HG02759 (cell line): ENCODE results near the gene RNFT1.
"Not testable (repeated sequence)": the region's sequence is repeated elsewhere in the genome, so short reads cannot be mapped to it uniquely, and the experiment has no call there.

ENCODE experiments used
- ATAC-seq: cut with Tn5 transposase; IDR thresholded peaks from one replicate; pipeline ENCODE4 v1.9.1; 2021; ENCODE audit warnings: mild to moderate bottlenecking, moderate library complexity; ENCODE audit not compliant: unreplicated experiment

The RNFT1 gene, protein sequence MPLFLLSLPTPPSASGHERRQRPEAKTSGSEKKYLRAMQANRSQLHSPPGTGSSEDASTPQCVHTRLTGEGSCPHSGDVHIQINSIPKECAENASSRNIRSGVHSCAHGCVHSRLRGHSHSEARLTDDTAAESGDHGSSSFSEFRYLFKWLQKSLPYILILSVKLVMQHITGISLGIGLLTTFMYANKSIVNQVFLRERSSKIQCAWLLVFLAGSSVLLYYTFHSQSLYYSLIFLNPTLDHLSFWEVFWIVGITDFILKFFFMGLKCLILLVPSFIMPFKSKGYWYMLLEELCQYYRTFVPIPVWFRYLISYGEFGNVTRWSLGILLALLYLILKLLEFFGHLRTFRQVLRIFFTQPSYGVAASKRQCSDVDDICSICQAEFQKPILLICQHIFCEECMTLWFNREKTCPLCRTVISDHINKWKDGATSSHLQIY

DNA sequence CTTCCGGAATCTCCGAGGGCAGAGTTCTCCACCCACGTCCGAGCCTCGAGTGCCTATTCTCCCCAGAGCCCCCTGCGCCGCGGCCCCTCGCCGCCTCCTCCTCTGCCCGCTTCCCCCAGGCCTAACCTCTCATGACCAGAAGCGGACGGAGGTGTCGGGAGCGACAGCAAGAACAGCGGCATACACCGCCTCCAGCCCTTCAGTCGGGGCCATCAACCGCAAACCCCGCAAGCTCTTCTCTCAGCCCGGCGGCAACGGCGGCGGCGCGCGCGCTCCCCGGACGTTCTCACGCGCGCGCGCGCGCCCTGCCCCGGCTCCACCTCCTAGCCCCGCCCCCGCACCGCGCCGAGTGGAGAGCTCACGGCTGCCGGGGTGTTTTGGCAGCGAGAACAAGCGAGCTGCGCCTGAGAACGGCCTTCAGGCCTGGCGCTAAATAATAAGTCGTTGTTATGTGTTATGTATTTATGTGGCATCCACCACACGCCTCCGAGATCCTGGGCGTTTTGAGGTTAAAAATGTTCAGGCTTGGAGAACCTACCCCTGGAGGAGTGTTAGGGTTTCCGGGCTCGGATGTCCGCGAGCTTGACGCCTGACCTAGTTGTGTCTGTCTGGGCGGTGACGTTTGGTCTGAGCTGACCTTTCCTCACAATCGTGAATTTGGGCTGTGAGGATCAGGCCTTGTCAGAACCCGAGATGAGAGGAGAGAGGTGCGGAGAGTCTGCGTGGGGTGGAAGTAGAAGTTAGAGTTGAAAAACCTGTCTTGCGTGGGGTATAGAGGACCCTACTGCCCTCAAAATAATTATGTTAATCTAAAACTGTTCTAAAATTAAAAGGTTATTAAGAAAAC lies at the start of gene RNFT1:
Gene RNFT1 (minus strand): TSS at position 259 of the 847 bp plus-strand sequence. CDS start 77 bp downstream, at position 182.
- peak; percentile 90 for ATAC-seq

- not testable (repeated sequence) for ATAC-seq
Observed at GRCh38 chr17:60009326-60009725, 44.8 kb upstream of the RNFT1 start.

DNA sequence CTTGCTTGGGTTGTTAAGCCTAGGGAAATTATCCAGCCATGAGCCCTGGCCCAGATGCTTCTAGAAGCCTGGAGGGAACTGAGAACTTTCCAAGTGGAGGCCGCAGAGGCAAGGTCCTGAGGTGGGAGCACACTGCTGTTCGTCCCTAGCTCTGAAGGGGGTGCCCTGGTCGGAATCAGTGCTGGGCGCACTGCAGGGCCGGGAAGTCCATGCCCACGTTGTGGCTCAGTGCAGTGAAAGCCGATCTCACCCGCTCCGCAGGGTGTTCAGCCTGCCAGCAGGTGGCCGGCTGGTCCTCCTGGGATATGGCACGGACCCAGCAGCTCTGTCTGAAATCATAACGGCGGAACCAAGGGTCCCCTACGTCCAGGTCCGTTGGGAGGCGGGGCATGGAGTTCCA lies 43.8 kb upstream of the RNFT1 start:
- not testable (repeated sequence) for ATAC-seq

- ATAC-seq: no peak
Observed at GRCh38 chr17:60006160-60006559, 41.6 kb upstream of the RNFT1 start.

DNA sequence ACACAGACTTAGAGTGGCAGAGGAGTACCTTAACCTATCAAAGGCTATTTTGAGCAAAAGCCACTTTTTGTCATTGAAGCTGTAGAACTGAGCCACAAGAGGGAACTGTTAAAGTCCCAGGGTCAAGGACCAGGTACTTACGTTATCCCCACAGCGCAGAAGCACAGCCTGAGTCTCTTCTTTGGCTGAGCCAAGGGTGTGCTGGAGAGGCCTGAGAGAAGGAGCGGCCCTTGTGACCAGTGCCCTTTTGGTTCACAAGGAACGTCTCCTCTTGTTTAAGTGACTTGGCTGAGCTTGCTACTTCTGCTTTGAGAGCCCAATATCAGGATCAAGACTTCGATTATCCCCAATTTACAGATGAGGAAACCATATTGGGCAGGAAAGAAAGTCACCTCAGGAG lies 40.0 kb upstream of the RNFT1 start:
- not testable (repeated sequence) for ATAC-seq

- ATAC-seq: not testable (repeated sequence)
Observed at GRCh38 chr17:60002405-60002804, 37.9 kb upstream of the RNFT1 start.

DNA sequence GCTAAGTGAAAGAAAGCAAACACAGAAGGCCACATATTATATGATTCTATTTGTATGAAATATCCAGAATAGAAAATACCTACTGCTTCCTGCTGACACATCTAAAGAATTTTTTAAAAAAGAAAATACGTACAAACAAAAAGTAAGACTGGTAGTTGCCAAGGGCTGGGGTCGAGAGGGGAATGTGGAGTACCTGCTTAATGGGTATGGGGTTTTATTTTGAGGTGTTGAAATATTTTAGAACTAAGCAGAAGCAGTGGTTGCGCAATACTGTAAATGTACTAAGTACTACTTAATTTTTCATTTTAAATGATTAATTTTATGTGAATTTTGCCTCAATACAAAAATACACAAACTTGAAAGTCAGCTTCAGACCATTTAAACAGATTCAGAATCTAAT lies 32.1 kb upstream of the RNFT1 start:
- not testable (repeated sequence) for ATAC-seq

GRCh38 chr17:59975166-59975565 lies 10.6 kb upstream of the RNFT1 start:
- ATAC-seq: not testable (repeated sequence)

- not testable (repeated sequence) for ATAC-seq
Observed at GRCh38 chr17:59973483-59973882, 8.9 kb upstream of the RNFT1 start.

DNA sequence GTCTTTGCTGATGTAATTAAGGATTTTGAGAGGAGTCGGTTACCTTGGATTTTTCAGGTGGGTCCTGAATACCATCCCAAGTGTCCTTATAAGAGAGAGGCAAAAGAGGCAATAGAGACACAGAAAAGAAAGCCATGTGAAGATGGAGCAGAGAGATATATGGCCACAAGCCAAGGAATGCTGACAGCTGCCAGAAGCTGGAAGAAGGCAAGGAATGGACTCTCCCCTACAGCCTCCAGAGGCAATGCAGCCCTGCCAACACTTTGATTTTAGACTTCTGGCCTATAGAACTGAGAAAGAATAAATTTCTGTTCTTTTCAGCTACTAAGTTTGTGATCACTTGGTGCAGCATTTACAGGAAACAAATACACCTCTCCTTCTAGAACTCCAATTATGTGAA lies 8.2 kb upstream of the RNFT1 start:
- ATAC-seq: no peak

DNA sequence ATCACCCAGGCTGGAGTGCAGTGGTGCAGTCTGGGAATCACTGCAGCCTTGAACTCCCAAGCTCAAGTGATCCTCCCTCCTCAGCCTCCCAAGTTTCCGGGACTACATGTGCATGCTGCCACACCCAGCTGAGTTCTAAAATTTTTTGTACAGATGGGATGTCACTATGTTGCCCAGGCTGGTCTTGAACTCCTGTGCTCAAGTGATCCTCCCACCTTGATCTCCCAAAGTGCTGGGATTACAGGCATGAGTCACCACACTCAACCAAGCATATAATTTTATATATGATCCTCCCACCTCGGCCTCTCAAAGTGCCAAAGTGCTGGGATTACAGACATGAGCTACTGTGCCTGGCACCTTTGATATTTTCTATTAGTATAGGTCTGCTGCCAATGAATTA lies 7.2 kb upstream of the RNFT1 start:
- ATAC-seq: not testable (repeated sequence)

- ATAC-seq: peak; percentile 35
Observed at GRCh38 chr17:59963738-59964481, 630 bp downstream of the RNFT1 start.

DNA sequence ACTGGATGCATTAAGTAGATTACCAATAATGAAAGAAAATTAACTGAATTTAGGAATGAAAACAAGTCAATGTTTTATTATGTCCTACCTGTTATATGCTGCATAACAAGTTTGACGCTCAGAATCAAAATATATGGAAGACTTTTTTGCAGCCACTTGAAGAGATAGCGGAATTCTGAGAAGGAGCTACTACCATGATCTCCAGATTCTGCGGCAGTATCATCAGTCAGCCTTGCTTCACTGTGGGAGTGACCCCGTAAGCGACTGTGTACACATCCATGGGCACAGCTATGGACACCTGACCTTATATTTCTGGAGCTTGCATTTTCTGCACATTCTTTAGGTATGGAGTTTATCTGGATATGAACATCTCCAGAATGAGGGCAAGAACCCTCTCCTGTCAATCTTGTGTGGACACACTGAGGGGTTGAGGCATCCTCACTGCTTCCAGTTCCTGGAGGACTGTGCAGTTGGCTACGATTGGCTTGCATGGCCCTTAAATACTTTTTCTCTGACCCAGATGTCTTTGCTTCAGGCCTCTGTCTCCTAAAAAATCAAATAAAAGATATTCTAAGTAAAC lies 1.7 kb downstream of the RNFT1 start:
- ATAC-seq: no peak

DNA sequence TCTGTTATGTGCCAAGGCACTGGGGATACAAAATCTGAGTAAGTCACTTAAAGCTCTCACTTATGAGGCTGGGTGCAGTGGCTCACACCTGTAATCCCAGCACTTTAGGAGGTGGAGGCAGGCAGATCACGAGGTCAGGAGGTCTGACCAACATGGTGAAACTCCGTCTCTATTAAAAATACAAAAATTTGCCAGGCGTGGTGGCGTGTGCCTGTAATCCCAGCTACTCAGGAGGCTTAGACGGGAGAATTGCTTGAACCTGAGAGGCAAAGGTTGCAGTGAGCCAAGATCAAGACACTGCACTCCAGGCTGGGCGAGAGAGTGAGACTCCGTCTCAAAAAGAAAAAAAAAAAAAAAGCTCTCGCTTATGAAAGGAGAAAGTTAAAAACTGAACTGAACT lies 5.0 kb downstream of the RNFT1 start:
- not testable (repeated sequence) for ATAC-seq

- no peak for ATAC-seq
Observed at GRCh38 chr17:59954856-59955255, 9.7 kb downstream of the RNFT1 start.

DNA sequence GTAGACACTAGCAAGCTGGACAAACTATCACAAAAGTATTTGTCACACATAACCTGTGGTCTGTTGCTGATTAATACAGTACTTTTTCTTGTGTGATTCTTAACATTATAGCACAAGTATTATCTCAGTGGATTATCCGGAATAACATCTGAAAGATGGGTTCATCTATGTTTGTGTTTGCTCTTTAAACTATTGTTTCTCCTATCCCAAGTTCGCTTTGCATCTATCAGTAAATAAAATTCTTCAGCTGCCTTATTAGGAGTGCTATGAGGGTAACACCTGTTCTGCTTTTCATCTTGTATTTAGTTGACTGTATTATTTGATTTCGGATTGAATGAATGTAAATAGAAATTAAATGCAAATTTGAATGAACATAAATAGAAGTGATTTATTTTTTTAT lies 14.5 kb downstream of the RNFT1 start:
- ATAC-seq: no peak

DNA sequence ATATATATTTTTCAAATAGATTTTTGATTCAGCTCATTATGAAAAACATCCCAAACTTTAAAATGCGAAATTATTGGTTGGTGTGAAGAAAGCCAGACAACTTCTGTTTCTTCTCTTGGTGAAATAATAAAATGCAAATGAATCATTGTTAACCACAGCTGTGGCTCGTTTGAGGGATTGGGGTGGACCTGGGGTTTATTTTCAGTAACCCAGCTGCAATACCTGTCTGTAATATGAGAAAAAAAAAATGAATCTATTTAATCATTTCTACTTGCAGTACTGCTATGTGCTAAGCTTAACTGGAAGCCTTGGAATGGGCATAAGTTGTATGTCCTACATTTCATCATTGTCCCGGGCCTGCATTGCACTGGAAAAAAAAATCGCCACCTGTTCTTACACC lies 17.2 kb downstream of the RNFT1 start:
- not testable (repeated sequence) for ATAC-seq

DNA sequence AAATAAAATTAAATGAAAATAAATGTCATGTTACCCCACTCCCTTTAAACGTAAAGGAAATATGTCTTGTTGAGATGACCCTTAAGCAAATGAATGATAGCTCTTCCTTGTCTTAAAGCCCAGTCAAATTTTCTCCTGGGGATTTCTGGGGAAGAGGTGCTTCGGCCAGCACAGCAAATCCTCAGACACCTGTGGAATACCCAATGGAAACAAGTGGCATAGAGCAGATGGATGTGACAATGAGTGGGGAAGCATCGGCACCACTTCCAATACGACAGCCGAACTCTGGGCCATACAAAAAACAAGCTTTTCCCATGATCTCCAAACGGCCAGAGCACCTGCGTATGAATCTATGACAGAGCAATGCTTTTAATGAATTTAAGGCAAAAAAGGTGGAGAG lies 18.1 kb downstream of the RNFT1 start:
- not testable (repeated sequence) for ATAC-seq

DNA sequence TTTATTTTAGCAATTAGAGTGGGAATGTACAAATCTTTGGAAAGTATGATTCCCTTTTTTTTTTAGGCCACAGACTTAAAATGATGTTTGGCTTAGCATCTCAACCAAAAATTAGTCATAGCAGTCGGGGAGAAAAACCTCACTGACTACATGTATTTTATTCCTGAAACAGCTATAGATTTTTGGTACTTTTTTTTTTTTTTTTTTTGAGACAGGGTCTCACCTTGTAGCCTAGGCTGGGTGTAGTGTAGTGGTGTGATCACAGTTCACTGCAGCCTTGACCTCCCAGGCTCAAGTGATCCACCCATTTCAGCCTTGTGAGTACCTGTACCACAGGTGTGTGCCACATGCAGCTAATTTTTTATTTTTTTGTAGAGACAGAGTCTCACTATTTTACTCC lies 23.4 kb downstream of the RNFT1 start:
- no peak for ATAC-seq

- not testable (repeated sequence) for ATAC-seq
Observed at GRCh38 chr17:59940697-59941096, 23.8 kb downstream of the RNFT1 start.

DNA sequence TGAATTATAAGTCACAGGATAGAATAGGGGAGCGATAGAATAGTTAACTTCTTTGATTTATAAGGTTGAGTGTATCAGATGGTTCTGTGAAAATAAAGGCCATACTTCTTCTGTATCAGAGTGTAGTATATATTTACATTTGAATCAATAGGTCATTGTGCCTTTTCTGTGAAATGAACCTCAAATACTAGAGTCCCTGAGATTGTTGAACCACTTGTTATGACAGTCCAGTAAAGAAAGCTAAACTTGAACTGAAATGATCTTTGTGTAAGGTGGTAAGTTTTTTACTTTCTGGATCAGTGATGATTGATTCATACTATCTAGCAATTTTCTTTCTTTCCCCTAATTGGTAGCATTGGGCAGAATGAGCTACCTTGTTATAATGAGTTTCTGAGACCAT lies 31.2 kb downstream of the RNFT1 start:
- ATAC-seq: not testable (repeated sequence)
